Adrenal gland (tissue), 12 donors: Measurements from ENCODE around the gene IL36B. TPM values are rescaled to one million over a fixed set of nuclear protein-coding genes. Genes with fewer than 3 reads are reported as not detected.

ENCODE experiments used
- DNase-seq, 7 donors: peaks; one replicate each; pipeline ENCODE4 v3.0.0-alpha.2; 2019 to 2020
- H3K27ac ChIP-seq, 5 donors: fragments of 200-600 bp; sonication (generic) in 4 of 5; 1 replicate in 3 of 5; 2 replicates in 2 of 5; pipeline versions ENCODE4 v1.5.1 to v1.8.0; 2016 to 2020; ENCODE audit warnings: mild to moderate bottlenecking in 1 of 5
- H3K27me3 ChIP-seq: fragments of 200-600 bp; 2 replicates; pipeline ENCODE4 v1.8.0; 2021
- H3K36me3 ChIP-seq, 2 donors: fragments of 200-600 bp; replicated peaks in 1 of 2; 1 replicate in 1 of 2; 2 replicates in 1 of 2; pipeline versions ENCODE4 v1.5.1 to v1.8.0; 2018 to 2022
- H3K4me1 ChIP-seq, 2 donors: fragments of 200-600 bp; replicated peaks in 1 of 2; 1 replicate in 1 of 2; 2 replicates in 1 of 2; pipeline versions ENCODE4 v1.5.1 to v1.8.0; 2018 to 2021
- H3K4me3 ChIP-seq, 4 donors: fragments of 200-600 bp; sonication (generic) in 3 of 4; one replicate each; pipeline ENCODE4 v1.5.1; 2016 to 2018
- H3K9me3 ChIP-seq, 3 donors: fragments of 200-600 bp; sonication (generic) in 1 of 3; replicated peaks in 1 of 3; 1 replicate in 2 of 3; 2 replicates in 1 of 3; pipeline versions ENCODE4 v1.5.1 to v1.8.0; 2016 to 2021
- CTCF ChIP-seq, 6 experiments: fragments of 450-650 bp in 4 of 6; fragments of 200-600 bp in 2 of 6; sonication (generic) in 1 of 6; IDR thresholded peaks; 1 replicate in 5 of 6; 2 replicates in 1 of 6; pipeline versions ENCODE4 v1.5.1 to v1.8.0; 2016 to 2021; ENCODE audit warnings: antibody characterized with exemption in 6 of 6, mild to moderate bottlenecking in 2 of 6, moderate library complexity in 1 of 6
- POLR2A ChIP-seq, 2 donors: fragments of 450-650 bp; IDR thresholded peaks; one replicate each; pipeline ENCODE4 v1.6.1; 2017; ENCODE audit warnings: antibody characterized with exemption in 2 of 2, mild to moderate bottlenecking in 2 of 2, moderate library complexity in 1 of 2
- WGBS, 4 donors: extraction: QIAGEN DNeasy Blood & Tissue Kit in 2 of 4; methylation state at CpG; one replicate each; pipeline versions ENCODE4 v1.1.5 to v1.1.7; 2013 to 2017; 5-methylcytosine and 5-hydroxymethylcytosine counted together
- intact Hi-C, 2 donors: fragments of 100-400 bp; cut with DNase I; formaldehyde crosslinking; loops; one replicate each; pipeline versions ENCODE4 v1.14.1 to v1.15.0; 2022 to 2023
- polyA plus RNA-seq, 3 donors: library from polyadenylated mRNA; stranded (reverse); fragments of 200-250 nt in 2 of 3; fragments of 350-450 nt in 1 of 3; fragmentation: Illumina TruSeq in 1 of 3; extraction: RNeasy Lipid Tissue Mini Kit (QIAGEN cat#74804) in 1 of 3; gene quantifications; one replicate each; pipeline ENCODE4 v1.2.3, GENCODE V29; 2013 to 2014
- total RNA-seq, 9 donors: library from RNA; depleted of rRNA in 4 of 9; stranded (reverse); fragments of >200 nt in 4 of 9; fragments of 120-200 nt in 1 of 9; fragmentation: NEBNext Ultra II Directional in 1 of 9; extraction: Animal tissue kit (Norgen Biotek cat#: 25700) in 1 of 9; gene quantifications; one replicate each; pipeline versions ENCODE4 v1.1.0 to v1.2.4, GENCODE V29; 2013 to 2023
- donor health status: healthy with polysubstance abuse.
- donor health status: Bipolar disorder and iron deficiency.
- donor health status: DM: yes; HTN: yes; CAD: no.
- donor health status: DM: no; HTN: no; CAD: no.
- donor health status: DM: no; HTN: no; CAD: no.
- donor health status: DM: yes; HTN: yes; CAD: no.

Gene IL36B
- total and polyA plus RNA-seq, 12 donors: not detected

- Histone ChIP-seq H3K27ac (no peak overlapping the region), H3K4me1 (no peaks in the 10 kb centered on the region), H3K4me3 (no peak overlapping the region), H3K27me3 (no peaks in the 10 kb centered on the region), H3K36me3 (no peaks in the 10 kb centered on the region), H3K9me3 (no peaks in the 10 kb centered on the region)
- DNase-seq: no peak
- intact Hi-C loops: no loop called here
- WGBS, 4 donors: 38 to 47% (median 42%) methylated on average over 5 of the region's 5 CpGs
- TF ChIP-seq POLR2A (IDR thresholded peaks at IDR 0.05): no peak
Measured at GRCh38 chr2:113068706-113069485, 16.2 kb upstream of the IL36B start.

GRCh38 chr2:113068249-113068648 is 15.6 kb upstream of the IL36B start:
- no peak for DNase-seq
- intact Hi-C loops: no loop called here

DNA sequence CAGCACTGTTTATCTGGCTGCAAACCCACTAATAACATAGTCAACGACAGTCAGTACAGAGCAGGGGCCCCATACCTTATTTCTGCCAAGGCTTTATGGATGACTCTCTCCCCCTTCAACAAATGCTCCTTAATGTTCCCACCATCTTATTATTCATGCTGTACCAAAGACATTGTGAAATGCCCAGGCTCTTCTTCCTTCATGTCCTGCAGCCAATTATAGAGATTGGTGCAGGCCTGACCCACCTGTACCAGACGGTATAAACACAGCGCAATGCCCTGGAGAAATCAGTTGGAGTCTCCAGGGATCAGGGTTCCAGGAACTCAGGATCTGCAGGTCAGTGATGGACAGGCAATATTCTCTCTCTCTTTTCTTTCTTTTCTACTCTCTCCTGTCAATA is 15.0 kb upstream of the IL36B start, which contains the start of gene IL1F10:
Gene IL1F10 (plus strand): TSS at position 290 of the 400 bp plus-strand sequence. CDS start 4,769 bp downstream, outside the sequence.
- TF ChIP-seq POLR2A (IDR thresholded peaks at IDR 0.05): no peak
- TF ChIP-seq CTCF (IDR thresholded peaks at IDR 0.05): no peak
- WGBS, 4 donors: 79 to 86% (median 82%) methylated on average over 3 of the region's 3 CpGs

More at GRCh38 chr2:113068249-113068648, 15.6 kb upstream of the IL36B start:
- no peaks in the 10 kb centered on the region for H3K9me3 ChIP-seq
- WGBS, 4 donors: 67 to 75% (median 71%) methylated on average over 2 of the region's 2 CpGs
- H3K27me3 ChIP-seq: no peaks in the 10 kb centered on the region
- H3K36me3 ChIP-seq: no peaks in the 10 kb centered on the region
- no peak overlapping the region for H3K4me3 ChIP-seq
- no peaks in the 10 kb centered on the region for H3K4me1 ChIP-seq
- TF ChIP-seq CTCF (IDR thresholded peaks at IDR 0.05) (no peak), POLR2A (IDR thresholded peaks at IDR 0.05) (no peak)
- no peak overlapping the region for H3K27ac ChIP-seq

DNA sequence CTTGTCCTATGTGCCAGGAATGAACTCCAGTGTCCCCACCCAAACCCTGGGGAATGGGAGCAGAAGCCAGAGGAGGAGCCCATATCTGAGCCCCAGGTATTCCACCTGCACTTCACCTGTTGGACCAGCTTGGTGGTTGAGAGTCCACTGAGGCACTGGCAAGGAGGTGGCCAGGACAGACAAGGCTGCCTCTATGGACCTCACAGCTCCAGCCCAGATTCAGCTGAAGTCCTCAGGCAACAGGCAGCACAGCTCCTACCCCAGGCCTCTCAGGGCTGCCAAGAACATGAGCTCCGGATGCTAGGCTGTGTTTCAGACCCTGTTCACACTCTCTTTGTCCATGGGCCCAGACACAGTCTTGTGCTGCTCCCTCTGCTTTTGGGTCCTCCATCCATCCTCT is 12.2 kb upstream of the IL36B start:
- H3K4me3 ChIP-seq: no peak overlapping the region
- H3K27me3 ChIP-seq: peaks cover 4% of the 10 kb centered on the region
- TF ChIP-seq CTCF (IDR thresholded peaks at IDR 0.05): no peak
- no peak for TF ChIP-seq POLR2A (IDR thresholded peaks at IDR 0.05)
- H3K4me1 ChIP-seq: no peaks in the 10 kb centered on the region
- no peak for DNase-seq
- H3K36me3 ChIP-seq: no peaks in the 10 kb centered on the region
- WGBS, 4 donors: 74 to 87% (median 78%) methylated on average over 1 of the region's 1 CpG
- no peak overlapping the region for H3K27ac ChIP-seq
- intact Hi-C loops: no loop called here
- H3K9me3 ChIP-seq: no peaks in the 10 kb centered on the region

More for the DNA sequence above, 15.0 kb upstream of the IL36B start, which contains the start of gene IL1F10:
- Histone ChIP-seq H3K27ac (no peak within 1 kb of the TSS), H3K9me3 (no peaks in the 10 kb centered on the region), H3K27me3 (no peaks in the 10 kb centered on the region), H3K4me3 (no peak within 1 kb of the TSS), H3K4me1 (no peaks in the 10 kb centered on the region), H3K36me3 (no peaks in the 10 kb centered on the region)
- intact Hi-C loops: no loop called here
- no peak for DNase-seq

GRCh38 chr2:113064281-113064680 is 11.6 kb upstream of the IL36B start:
- no peaks in the 10 kb centered on the region for H3K36me3 ChIP-seq
- DNase-seq: no peak
- no peak overlapping the region for H3K27ac ChIP-seq
- no peak overlapping the region for H3K4me3 ChIP-seq
- no peaks in the 10 kb centered on the region for H3K4me1 ChIP-seq
- 70 to 88% (median 80%) methylated on average over 5 of the region's 5 CpGs for WGBS, 4 donors
- no peaks in the 10 kb centered on the region for H3K9me3 ChIP-seq
- TF ChIP-seq POLR2A (IDR thresholded peaks at IDR 0.05): no peak
- no peak for TF ChIP-seq CTCF (IDR thresholded peaks at IDR 0.05)
- peaks cover 4% of the 10 kb centered on the region for H3K27me3 ChIP-seq
- intact Hi-C loops: no loop called here
